HTERT RPE-1 (cell line): ENCODE results near the gene SLC31A2.
"Not testable (repeated sequence)": the region's sequence is repeated elsewhere in the genome, so short reads cannot be mapped to it uniquely, and the experiment has no call there.

Source experiments
- in situ Hi-C: fragments of 300-500 bp; cut with MboI; formaldehyde crosslinking; loops from 4 replicates; pipeline ENCODE4 v1.14.3; 2020; ENCODE audit warnings: low sequenced_read_pairs

The SLC31A2 gene

GRCh38 chr9:113150670-113151611 lies at the start of gene SLC31A2:
Gene SLC31A2, plus strand, starts transcription at chr9:113151007. Its CDS starts 68 bp downstream, at chr9:113151075.
- in situ Hi-C loops = no loop called here

- in situ Hi-C loops = not testable (repeated sequence)
Observed at GRCh38 chr9:113105345-113105744, 45.5 kb upstream of the SLC31A2 start.

- in situ Hi-C loops = not testable (repeated sequence)
Observed at GRCh38 chr9:113111065-113111951, 39.5 kb upstream of the SLC31A2 start.

GRCh38 chr9:113112706-113113510 lies 37.9 kb upstream of the SLC31A2 start:
- in situ Hi-C loops = not testable (repeated sequence)

- in situ Hi-C loops = not testable (repeated sequence)
Observed at GRCh38 chr9:113118829-113119228, 32.0 kb upstream of the SLC31A2 start.

- in situ Hi-C loops = no loop called here
Observed at GRCh38 chr9:113125386-113126035, 25.3 kb upstream of the SLC31A2 start.

DNA sequence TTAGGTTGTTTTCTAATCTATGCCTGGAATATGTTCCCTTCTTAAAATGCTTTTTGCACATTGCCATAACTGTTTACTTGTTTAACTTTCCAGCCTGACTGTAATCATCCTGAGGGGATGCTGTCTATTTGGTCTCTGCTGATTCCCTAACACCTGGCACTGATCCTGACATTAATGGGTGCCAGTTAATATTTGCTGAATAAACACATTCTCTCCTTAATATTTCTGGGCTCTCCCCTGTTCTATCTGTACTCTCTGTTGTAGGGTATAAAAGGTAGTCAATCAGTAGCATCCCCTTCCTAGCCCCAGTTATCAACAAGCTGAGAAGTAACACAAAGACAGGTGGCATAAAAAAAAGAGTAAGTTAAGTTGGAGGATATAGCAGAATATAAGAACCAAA lies 21.3 kb upstream of the SLC31A2 start:
- in situ Hi-C loops = no loop called here

DNA sequence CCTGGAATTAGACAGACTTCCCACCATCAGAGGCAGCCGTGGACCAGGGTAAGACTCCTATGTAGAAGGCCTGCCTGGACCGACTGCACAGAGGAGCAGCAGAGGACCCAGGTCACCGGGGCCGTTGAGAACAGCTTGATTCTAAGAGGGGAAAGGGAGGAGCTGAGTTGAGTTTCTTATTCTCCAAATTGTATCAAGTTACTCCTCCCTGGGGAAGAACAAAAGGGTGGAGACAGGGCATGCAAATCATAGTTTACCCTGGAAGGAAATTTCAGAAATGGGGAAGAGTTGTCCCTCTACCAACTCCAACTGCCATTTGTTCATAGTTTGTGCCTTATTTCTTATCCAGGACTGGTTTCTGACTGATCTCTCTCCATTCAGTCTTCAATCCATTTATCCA lies 20.9 kb upstream of the SLC31A2 start:
- in situ Hi-C loops = no loop called here

- in situ Hi-C loops = no loop called here
Observed at GRCh38 chr9:113131689-113132151, 19.1 kb upstream of the SLC31A2 start.

DNA sequence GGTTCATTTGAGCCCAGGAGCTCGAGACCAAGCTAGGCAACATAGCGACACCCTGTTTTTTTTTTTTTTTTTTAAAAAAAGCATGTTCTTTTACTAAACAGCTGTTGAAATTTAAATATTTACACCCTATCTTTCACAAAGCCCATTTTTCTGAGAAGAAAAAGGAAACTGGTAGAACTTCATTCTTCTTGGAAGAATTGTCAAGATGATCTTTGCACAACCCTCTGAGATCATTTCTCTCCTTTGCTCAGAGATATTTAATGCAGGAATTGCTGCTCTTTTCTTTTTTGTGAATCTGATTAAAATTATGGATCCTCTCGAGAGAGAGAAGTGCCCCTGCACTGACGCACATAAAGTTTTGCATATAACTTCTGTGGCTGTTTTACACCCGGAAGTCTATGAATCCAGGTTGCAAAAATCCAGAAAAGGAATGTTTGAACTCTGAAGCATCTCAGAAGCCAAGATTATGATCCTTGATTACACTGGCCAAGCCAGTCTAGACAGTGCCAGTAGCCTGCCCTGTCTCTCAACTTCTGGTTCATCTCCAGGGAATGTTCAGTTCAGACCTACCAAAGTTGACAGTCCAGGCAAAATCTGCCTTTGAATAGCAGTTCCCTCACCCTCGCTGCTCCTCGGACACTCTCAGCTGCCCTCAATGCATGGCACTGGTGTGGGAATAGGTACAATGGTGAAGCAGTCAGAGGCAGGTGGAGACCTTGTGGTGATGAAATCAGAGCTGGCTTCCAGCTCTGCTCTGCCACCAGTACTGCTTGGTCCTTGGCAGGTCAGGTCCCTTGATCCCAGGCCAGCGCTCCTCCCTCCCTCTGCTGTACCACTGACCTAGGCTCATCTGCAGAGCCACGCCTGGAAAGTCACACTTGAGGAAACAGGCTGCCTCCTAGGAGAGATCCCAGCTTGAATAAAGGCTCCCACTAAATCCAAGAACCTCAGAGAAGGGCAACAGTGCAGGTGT lies 13.3 kb upstream of the SLC31A2 start:
- in situ Hi-C loops = no loop called here

DNA sequence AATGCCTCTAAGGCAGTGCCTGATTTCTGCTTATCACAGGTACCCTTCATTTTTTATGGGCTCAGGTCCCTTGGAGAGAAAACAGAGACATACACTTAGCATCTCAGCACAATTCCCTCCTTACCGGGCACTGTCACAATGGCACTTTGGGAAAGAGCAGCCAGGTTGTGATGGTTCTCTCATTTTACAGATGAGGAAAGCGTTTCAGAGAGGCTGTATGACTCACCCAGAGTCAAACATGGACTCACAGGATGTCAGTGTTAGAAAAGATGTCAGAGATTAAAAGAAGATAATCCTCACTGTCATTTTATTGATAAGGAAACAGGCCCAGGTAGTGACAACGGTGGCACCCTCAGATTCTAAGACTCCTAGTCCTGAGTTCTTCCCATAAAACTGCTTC lies 12.0 kb upstream of the SLC31A2 start:
- in situ Hi-C loops = no loop called here

GRCh38 chr9:113139225-113139829 lies 11.5 kb upstream of the SLC31A2 start:
- in situ Hi-C loops = no loop called here

DNA sequence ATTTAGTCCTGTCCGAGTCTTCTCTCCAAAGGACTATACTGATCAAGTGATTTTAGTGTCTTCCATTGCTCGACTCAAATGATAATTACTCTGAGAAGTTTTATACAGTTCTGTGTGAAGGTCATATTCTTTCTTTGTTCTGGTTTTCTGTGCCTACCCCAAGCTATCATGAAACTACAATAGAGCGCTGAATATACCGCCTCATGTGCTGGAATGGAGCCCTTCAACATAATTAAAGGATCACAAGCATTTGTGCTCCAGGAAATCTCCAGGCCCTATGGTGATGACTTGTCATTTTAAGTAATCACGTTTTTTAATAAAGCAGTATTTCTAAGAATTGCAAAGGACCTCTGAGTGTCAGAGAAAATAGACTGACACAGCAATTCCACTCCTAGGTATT lies 10.9 kb upstream of the SLC31A2 start:
- in situ Hi-C loops = no loop called here

DNA sequence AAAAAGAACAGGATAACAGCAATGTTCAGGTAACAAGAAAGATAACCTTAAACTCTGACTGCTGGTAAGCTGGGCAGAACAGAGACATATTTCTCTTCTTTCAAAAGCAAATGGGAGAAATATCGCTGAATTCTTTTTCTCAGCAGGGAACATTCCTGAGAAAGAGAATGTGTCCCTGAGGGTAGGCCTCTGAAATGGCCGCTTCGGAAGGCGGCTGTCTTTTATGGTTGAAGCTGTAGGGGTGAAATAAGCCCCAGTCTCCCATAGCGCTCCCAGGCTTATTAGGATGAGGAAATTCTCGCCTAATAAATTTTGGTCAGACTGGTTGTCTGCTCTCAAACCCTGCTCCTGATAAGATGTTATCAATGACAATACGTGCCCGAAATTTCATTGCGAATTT lies 9.9 kb upstream of the SLC31A2 start:
- in situ Hi-C loops = not testable (repeated sequence)

DNA sequence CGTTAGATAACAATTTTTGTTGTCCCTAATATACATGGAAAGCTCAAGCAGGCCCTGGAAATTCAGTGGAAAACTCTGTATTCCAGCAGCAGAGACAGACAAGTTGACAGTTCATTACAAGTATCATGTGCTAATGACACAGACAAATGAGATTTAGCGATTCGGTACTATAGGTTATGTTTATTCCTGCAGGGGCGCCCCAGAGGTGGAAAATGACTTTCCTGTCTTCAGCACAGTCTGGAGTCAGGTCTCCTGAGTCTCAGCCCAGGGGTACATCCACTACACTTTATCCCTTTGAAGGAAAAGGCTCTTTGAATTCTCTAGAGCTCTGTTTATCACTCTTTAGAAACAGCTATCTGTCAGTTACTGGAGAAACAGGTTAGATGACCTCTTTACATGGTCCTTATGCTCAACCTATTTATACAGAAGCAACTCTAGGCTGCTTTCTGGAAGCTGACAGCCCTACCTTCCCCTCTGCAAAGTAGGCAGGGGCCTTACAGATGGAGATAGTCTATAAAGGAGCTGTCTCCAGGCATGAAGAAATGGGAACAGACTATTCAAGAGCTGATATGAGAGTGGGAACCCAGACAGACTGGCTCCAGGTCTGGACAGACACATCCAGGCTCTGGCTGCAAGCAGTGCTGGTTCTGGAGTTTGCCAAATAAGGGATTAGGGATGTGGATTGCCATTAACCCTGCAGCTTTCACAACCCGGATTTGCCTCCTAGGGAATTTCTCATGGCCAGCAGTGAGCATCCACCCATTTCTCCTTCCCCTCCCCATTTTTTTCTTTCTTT lies 7.2 kb upstream of the SLC31A2 start:
- in situ Hi-C loops = no loop called here

DNA sequence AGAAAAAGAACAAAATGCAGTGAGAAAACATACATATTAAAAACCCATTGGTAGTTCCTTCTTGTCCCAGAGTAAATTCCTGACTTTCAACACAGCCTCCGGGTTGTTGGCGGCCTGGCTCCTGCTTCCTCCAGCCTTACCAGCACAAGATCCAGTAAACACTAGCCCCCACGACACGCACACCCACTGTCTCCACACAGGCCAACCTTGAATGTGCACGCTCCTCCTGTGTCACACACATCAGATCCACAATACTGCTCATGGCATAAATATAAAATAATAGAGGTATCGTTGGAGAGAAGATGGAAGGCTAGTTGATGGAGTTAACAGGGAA lies 2.5 kb upstream of the SLC31A2 start:
- in situ Hi-C loops = no loop called here

GRCh38 chr9:113148781-113149510 lies 1.9 kb upstream of the SLC31A2 start:
- in situ Hi-C loops = no loop called here
